ENCODE results near the gene KHK.
A peak's percentile ranks its signal among the peaks of the same experiment; 100 is the strongest.
"Not testable (repeated sequence)": the region's sequence is repeated elsewhere in the genome, so short reads cannot be mapped to it uniquely, and the experiment has no call there.

KHK gene

DNA sequence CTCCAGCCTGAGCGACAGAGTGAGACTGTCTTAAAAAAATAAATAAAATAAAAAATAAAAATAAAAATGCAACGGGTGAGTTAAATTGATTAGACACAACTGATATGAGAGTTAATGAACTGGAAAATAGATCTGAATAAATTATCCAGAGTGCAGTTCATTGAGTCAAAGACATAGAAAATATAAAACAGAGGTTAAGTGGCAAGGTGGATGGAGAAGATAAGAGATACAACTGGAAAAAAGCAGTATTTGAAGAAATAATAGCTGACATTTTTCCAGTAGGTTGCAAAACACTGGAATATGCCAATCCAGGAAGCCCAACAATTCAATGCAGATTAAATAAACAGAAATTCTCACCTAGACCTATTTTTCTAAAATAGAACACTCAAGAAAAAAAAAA lies 21.6 kb downstream of the KHK start:
- no peak overlapping the region for H3K4me3 ChIP-seq (ENCODE audit: insufficient read length, low read depth)
- H3K36me3 ChIP-seq (ENCODE audit: insufficient read depth, insufficient read length, low read length) = no peaks in the 10 kb centered on the region
- no peaks in the 10 kb centered on the region for H3K27me3 ChIP-seq (ENCODE audit: insufficient read depth, insufficient read length)
- DNase-seq (ENCODE audit: low read depth, low spot score) = no peak
- H3K9me3 ChIP-seq (ENCODE audit: insufficient read depth, low read length) = no peaks in the 10 kb centered on the region
- H3K9ac ChIP-seq (ENCODE audit: insufficient read length, low read depth) = no peak overlapping the region
- TF ChIP-seq ZNF274 (IDR thresholded peaks at IDR 0.05; ENCODE audit: low read depth, low read length) = no peak
- TF ChIP-seq YY1 (IDR thresholded peaks at IDR 0.05; ENCODE audit: insufficient read depth, insufficient read length) = no peak
- no peak for TF ChIP-seq SUZ12 (IDR thresholded peaks at IDR 0.05; ENCODE audit: extremely low read depth, insufficient read depth, insufficient read length)
- H3K4me1 ChIP-seq (ENCODE audit: insufficient read depth, insufficient read length) = peaks cover 3% of the 10 kb centered on the region

DNA sequence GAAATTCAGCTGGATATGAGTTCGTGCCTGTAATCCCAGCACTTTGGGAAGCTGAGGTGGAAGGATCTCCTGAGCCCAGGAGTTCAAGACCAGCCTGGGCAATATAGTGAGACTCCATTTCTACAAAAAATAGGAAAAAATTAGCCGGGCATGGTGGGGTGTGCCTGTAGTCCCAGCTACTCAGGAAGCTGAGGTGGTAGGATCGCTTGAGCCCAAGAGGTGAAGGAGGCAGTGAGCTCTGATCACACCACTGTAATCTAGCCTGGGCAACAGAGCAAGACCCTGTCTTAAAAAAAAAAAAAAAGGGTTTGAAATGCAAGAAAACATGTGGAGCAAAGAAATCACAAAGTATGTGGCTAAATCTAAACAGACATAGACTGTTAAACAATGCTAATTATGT lies 22.5 kb downstream of the KHK start:
- H3K9ac ChIP-seq (ENCODE audit: insufficient read length, low read depth) = no peak overlapping the region
- H3K4me3 ChIP-seq (ENCODE audit: insufficient read length, low read depth) = no peak overlapping the region
- H3K4me1 ChIP-seq (ENCODE audit: insufficient read depth, insufficient read length) = peaks cover 3% of the 10 kb centered on the region
- no peaks in the 10 kb centered on the region for H3K36me3 ChIP-seq (ENCODE audit: insufficient read depth, insufficient read length, low read length)
- H3K27me3 ChIP-seq (ENCODE audit: insufficient read depth, insufficient read length) = no peaks in the 10 kb centered on the region
- no peaks in the 10 kb centered on the region for H3K9me3 ChIP-seq (ENCODE audit: insufficient read depth, low read length)
- no peak for DNase-seq (ENCODE audit: low read depth, low spot score)
- TF ChIP-seq ZNF274 (IDR thresholded peaks at IDR 0.05; ENCODE audit: low read depth, low read length) = no peak
- no peak for TF ChIP-seq SUZ12 (IDR thresholded peaks at IDR 0.05; ENCODE audit: extremely low read depth, insufficient read depth, insufficient read length)
- no peak for TF ChIP-seq YY1 (IDR thresholded peaks at IDR 0.05; ENCODE audit: insufficient read depth, insufficient read length)

DNA sequence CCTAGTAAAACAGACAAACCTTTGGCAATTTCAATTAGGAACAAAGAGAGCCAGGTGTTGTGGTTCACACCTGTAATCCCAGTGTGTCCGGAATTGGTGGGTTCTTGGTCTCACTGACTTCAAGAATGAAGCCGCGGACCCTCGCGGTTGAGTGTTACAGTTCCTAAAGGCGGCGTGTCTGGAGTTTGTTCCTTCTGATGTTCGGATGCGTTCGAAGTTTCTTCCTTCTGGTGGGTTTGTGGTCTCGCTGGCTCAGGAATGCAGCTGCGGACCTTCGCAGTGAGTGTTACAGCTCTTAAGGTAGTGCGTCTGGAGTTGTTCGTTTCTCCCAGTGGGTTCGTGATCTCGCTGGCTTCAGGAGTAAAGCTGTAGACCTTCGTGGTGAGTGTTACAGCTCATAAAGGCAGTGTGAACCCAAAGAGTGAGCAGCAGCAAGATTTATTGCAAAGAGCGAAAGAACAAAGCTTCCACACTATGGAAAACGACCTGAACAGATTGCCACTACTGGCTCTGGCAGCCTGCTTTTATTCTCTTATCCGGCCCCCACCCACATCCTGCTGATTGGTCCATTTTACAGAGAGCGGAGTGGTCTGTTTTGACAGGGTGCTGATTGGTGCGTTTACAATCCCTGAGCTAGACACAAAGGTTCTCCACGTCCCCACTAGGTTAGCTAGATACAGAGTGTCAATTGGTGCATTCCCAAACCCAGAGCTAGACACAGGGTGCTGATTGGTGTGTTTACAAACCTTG lies 24.2 kb downstream of the KHK start:
- not testable (repeated sequence) for H3K4me3 ChIP-seq (ENCODE audit: insufficient read length, low read depth); DNase-seq (ENCODE audit: low read depth, low spot score); H3K4me1 ChIP-seq (ENCODE audit: insufficient read depth, insufficient read length); H3K9ac ChIP-seq (ENCODE audit: insufficient read length, low read depth); H3K9me3 ChIP-seq (ENCODE audit: insufficient read depth, low read length); H3K27me3 ChIP-seq (ENCODE audit: insufficient read depth, insufficient read length); H3K36me3 ChIP-seq (ENCODE audit: insufficient read depth, insufficient read length, low read length)

DNA sequence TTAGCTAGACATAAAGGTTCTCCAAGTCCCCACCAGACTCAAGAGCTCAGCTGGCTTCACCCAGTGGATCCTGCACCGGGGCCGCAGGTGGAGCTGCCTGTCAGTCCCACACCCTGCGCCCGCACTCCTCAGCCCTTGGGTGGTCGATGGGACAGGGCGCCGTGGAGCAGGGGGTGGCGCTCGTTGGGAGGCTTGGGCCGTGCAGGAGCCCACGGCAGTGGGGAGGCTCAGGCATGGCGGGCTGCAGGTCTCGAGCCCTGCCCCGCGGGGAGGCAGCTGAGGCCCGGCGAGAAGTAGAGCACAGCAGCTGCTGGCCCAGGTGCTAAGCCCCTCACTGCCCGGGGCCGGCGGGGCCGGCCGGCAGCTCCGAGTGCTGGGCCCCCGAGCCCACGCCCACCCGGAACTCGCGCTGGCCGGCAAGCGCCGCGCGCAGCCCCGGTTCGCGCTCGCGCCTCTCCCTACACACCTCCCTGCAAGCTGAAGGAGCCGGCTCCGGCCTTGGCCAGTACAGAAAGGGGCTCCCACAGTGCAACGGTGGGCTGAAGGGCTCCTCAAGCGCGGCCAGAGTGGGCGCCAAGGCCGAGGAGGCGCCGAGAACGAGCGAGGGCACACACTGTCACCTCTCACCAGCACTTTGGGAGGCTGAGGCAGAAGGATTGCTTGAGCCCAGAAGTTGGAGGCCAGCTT lies 25.0 kb downstream of the KHK start:
- H3K4me1 ChIP-seq (ENCODE audit: insufficient read depth, insufficient read length); H3K9ac ChIP-seq (ENCODE audit: insufficient read length, low read depth); DNase-seq (ENCODE audit: low read depth, low spot score); H3K27me3 ChIP-seq (ENCODE audit: insufficient read depth, insufficient read length); H3K4me3 ChIP-seq (ENCODE audit: insufficient read length, low read depth); H3K36me3 ChIP-seq (ENCODE audit: insufficient read depth, insufficient read length, low read length); H3K9me3 ChIP-seq (ENCODE audit: insufficient read depth, low read length): not testable (repeated sequence)

DNA sequence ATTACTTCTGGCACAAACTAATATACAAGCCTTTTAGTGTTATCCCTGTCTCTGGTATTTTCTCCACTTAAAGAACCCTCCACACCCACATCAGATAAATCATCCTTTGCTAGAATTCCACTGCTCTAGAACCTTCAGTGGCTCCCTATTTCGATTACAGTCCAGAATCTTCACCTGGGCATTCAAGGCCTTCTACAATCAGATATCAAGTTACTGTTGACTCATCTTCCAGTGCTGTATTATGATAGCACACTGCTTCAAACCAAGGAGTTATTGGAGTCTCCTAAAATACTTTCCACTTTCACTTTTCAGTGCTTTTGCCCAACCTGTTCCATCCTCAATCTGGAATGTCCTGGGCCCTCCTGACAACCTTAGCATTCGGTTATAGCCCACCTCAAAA lies 28.9 kb downstream of the KHK start:
- no peak for DNase-seq (ENCODE audit: low read depth, low spot score)
- Histone ChIP-seq H3K9me3 (ENCODE audit: insufficient read depth, low read length) (no peaks in the 10 kb centered on the region), H3K27me3 (ENCODE audit: insufficient read depth, insufficient read length) (peaks cover 33% of the 10 kb centered on the region), H3K4me1 (ENCODE audit: insufficient read depth, insufficient read length) (peaks cover 5% of the 10 kb centered on the region), H3K9ac (ENCODE audit: insufficient read length, low read depth) (no peak overlapping the region), H3K36me3 (ENCODE audit: insufficient read depth, insufficient read length, low read length) (no peaks in the 10 kb centered on the region), H3K4me3 (ENCODE audit: insufficient read length, low read depth) (no peak overlapping the region)
- no peak for TF ChIP-seq SUZ12 (IDR thresholded peaks at IDR 0.05; ENCODE audit: extremely low read depth, insufficient read depth, insufficient read length)
- TF ChIP-seq YY1 (IDR thresholded peaks at IDR 0.05; ENCODE audit: insufficient read depth, insufficient read length) = no peak
- TF ChIP-seq ZNF274 (IDR thresholded peaks at IDR 0.05; ENCODE audit: low read depth, low read length) = no peak

DNA sequence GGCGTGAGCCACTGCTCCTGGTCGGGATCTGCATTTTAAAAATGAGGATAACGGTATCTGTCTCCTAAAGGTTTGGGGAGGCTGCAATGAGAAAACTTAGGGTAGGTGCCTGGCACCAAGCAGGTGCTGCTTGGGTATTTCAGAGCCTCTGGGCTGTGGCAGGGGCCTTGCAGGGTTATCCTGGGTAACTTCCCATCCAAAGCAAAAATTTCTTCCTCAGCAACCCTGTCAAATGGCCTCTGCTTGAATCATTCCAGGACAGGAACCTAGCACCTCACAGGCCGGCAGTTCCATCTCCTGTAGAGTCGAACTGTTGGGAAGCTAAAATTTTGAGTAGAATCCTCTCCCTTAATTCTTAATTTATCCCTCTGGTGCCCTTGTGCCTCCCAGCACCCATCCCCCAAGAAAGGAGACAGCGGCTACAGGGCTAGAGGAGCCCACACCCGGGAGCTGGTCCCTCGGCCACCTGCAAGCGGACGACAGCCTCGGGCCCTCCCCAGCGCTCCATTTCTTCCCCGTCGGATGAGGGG lies 31.5 kb downstream of the KHK start:
- Histone ChIP-seq H3K4me1 (ENCODE audit: insufficient read depth, insufficient read length) (peaks cover 4% of the 10 kb centered on the region), H3K9me3 (ENCODE audit: insufficient read depth, low read length) (no peaks in the 10 kb centered on the region), H3K27me3 (ENCODE audit: insufficient read depth, insufficient read length) (peaks cover 59% of the 10 kb centered on the region), H3K36me3 (ENCODE audit: insufficient read depth, insufficient read length, low read length) (no peaks in the 10 kb centered on the region), H3K4me3 (ENCODE audit: insufficient read length, low read depth) (peak overlapping the region; percentile 36), H3K9ac (ENCODE audit: insufficient read length, low read depth) (peak overlapping the region; percentile 17)
- TF ChIP-seq YY1 (IDR thresholded peaks at IDR 0.05; ENCODE audit: insufficient read depth, insufficient read length) (no peak), ZNF274 (IDR thresholded peaks at IDR 0.05; ENCODE audit: low read depth, low read length) (no peak), SUZ12 (IDR thresholded peaks at IDR 0.05; ENCODE audit: extremely low read depth, insufficient read depth, insufficient read length) (no peak)
- no peak for DNase-seq (ENCODE audit: low read depth, low spot score)

DNA sequence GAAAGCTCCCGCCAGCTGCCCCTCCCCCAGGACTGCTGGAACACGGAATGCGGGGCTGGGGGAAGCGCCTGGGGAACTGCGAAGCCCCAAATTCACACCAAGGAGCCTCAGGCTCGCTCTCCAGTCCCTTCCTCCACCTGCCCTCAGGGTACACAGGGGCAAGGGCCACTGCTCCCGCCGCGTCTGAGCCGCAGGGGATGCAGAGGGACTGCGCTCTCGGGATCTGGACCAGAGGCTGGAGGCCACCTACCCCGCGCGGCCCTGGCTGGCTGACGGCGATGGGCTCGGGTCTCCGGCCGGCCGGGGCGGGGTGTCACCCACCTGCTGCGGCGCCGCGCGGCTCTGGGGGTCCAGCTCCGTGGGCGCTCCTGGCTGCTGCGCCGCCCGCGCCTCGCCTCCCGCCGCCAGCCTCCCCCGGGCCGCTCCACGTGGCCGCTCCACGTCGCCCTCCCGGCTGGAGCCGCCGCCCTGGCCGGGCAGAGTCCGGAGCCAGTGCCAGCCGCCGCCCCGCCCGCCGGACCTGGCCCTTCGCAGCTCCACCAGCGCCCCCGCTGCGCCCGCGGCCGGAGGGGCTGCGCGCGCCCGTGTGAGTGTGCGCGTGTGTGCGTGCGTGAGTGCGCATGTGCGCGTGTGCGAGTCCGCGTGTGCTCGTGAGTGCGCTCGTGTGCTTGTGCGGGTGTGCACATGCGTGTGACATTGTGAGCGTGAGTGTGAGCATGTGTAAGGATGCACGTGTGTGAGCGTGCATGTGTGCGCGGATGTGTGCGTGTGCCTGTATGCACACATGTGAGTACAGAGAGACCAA lies 32.2 kb downstream of the KHK start, which contains the start of gene CGREF1:
Gene CGREF1, minus strand, starts transcription at position 604 of the 805 bp plus-strand sequence. CDS start 14,762 bp downstream, outside the sequence.
- Histone ChIP-seq H3K36me3 (ENCODE audit: insufficient read depth, insufficient read length, low read length) (no peaks in the 10 kb centered on the region), H3K27me3 (ENCODE audit: insufficient read depth, insufficient read length) (peaks cover 66% of the 10 kb centered on the region), H3K4me1 (ENCODE audit: insufficient read depth, insufficient read length) (peaks cover 5% of the 10 kb centered on the region), H3K9ac (ENCODE audit: insufficient read length, low read depth) (peak within 1 kb of the TSS; percentile 42), H3K4me3 (ENCODE audit: insufficient read length, low read depth) (peak within 1 kb of the TSS; percentile 36), H3K9me3 (ENCODE audit: insufficient read depth, low read length) (no peaks in the 10 kb centered on the region)
- DNase-seq (ENCODE audit: low read depth, low spot score) = no peak
- no peak for TF ChIP-seq YY1 (IDR thresholded peaks at IDR 0.05; ENCODE audit: insufficient read depth, insufficient read length)
- TF ChIP-seq SUZ12 (IDR thresholded peaks at IDR 0.05; ENCODE audit: extremely low read depth, insufficient read depth, insufficient read length) = no peak
- no peak for TF ChIP-seq ZNF274 (IDR thresholded peaks at IDR 0.05; ENCODE audit: low read depth, low read length)

DNA sequence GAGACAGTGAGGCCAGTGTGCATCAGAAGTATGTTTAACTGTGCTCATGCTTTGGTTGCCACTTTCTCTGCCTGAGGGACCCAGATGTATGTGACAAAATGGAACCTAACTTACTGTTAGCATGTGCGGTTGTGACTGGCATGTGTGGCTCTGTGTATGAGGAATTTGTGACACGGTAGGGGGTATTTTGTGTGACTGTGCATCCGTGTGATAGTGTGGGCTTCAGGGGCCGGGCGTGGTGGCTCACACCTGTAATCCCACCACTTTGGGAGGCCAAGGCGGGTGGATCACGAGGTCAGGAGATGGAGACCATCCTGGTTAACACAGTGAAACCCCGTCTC lies 32.7 kb downstream of the KHK start:
- Histone ChIP-seq H3K4me3 (ENCODE audit: insufficient read length, low read depth) (peak overlapping the region; percentile 36), H3K27me3 (ENCODE audit: insufficient read depth, insufficient read length) (peaks cover 71% of the 10 kb centered on the region), H3K9ac (ENCODE audit: insufficient read length, low read depth) (peak overlapping the region; percentile 42)
- not testable (repeated sequence) for H3K36me3 ChIP-seq (ENCODE audit: insufficient read depth, insufficient read length, low read length); H3K4me1 ChIP-seq (ENCODE audit: insufficient read depth, insufficient read length); DNase-seq (ENCODE audit: low read depth, low spot score); H3K9me3 ChIP-seq (ENCODE audit: insufficient read depth, low read length)
